Mucosa of stomach (tissue), 1 donor: ENCODE measurements around the gene HSPB6.
A peak's percentile ranks its signal among the peaks of the same experiment; 100 is the strongest.

Experiments
- H3K27me3 ChIP-seq: one replicate; pipeline ENCODE4 v1.7.0; 2013; ENCODE audit warnings: mild to moderate bottlenecking, low read length; ENCODE audit not compliant: control insufficient read depth, insufficient read depth
- H3K36me3 ChIP-seq: one replicate; pipeline ENCODE4 v1.7.0; 2013; ENCODE audit warnings: low read length; ENCODE audit not compliant: control insufficient read depth, insufficient read depth
- H3K4me1 ChIP-seq: one replicate; pipeline ENCODE4 v1.7.0; 2013; ENCODE audit warnings: mild to moderate bottlenecking, low read length; ENCODE audit not compliant: control insufficient read depth, insufficient read depth
- H3K4me3 ChIP-seq: one replicate; pipeline ENCODE4 v1.7.0; 2013; ENCODE audit warnings: low read length
- H3K9ac ChIP-seq: one replicate; pipeline ENCODE4 v1.7.0; 2013; ENCODE audit warnings: mild to moderate bottlenecking, low read length, moderate library complexity
- H3K9me3 ChIP-seq: one replicate; pipeline ENCODE4 v1.7.0; 2013; ENCODE audit warnings: mild to moderate bottlenecking, low read length, moderate library complexity; ENCODE audit not compliant: control insufficient read depth
- donor health status: Pancreatic carcinoma.

Gene HSPB6

DNA sequence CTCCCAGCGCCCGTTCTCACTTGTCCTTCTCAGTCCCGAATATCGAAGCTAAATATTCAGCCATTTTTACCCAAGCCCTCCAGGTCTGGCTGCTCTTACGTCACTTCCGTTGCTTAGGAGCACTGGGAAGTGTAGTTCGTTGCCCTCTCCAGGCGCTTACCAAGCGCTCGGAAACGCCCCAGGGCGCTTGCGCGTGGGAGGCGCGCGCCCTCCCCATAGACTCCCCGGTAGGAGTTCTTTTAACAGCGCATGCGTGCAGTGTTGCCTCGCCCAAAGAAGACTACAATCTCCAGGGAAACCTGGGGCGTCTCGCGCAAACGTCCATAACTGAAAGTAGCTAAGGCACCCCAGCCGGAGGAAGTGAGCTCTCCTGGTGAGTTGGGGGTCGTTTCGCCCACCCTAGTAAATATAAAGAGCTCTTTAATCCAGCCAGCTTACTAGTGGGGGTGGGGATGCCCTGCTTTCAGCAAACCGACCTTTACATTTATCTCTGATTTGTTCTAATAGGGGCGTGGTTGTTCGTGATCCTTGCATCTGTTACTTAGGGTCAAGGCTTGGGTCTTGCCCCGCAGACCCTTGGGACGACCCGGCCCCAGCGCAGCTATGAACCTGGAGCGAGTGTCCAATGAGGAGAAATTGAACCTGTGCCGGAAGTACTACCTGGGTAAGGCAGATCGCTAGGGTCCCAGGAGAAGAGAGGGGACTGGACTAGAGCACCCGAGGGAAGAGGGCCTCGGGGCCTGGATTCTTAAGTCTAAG, 11.3 kb downstream of the HSPB6 start, which contains the start of the genes PSENEN and U2AF1L4:
Gene PSENEN (plus strand): TSS at position 324 of the 759 bp plus-strand sequence. CDS start 280 bp downstream, at position 604.
Gene U2AF1L4 (minus strand): TSS at position 91 of the 759 bp plus-strand sequence. CDS start 27 bp downstream, at position 64.
- Histone ChIP-seq H3K4me3 (peak within 1 kb of the TSS; percentile 85), H3K4me1 (peaks cover 31% of the 10 kb centered on the region), H3K9me3 (no peaks in the 10 kb centered on the region), H3K9ac (peak within 1 kb of the TSS; percentile 96), H3K27me3 (no peaks in the 10 kb centered on the region), H3K36me3 (no peaks in the 10 kb centered on the region)

DNA sequence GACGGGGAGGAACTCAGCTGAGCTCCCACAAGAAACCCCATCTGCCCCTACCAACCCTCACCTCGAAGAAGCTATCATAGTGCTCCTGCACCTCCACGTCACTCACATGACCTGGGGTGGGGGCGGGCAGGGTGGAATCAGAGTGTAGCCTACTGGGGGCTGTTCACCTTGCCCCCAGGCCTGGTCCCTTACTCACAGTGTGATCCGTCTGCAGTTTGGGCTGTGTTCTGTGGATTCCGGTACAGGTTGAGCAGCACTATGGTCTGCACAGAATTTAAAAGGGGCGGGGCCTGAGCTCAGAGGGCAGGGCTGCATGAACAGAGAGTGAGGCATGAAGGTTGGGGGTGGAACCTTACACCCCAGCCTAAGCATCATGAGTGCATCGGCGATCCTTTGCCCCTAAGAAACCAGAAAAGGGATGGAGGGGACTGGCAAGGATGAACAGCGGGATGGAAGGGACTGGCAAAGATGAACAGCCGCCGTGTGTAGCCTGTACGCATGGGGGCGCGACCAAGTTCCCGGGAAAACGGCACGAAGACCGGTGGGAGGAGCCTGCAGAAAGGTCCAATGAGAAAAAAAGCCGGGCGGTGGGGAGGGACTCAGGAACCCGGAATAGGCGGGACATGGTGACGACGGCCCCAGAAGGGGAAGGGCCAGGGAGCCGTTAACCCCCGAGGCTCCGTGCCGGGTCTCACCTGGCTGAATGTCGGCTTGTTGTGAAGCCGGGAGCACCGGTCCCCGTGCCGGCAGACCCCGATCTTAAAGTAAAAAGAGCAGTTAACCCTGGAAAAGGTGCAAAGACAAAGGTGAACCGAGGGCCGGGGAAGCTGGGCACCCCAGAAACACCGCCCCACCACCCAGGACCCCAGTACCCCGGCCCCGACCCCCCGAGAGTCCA, 12.2 kb downstream of the HSPB6 start:
- peaks cover 37% of the 10 kb centered on the region for H3K4me1 ChIP-seq
- no peaks in the 10 kb centered on the region for H3K36me3 ChIP-seq
- no peaks in the 10 kb centered on the region for H3K9me3 ChIP-seq
- H3K27me3 ChIP-seq = no peaks in the 10 kb centered on the region
- peak overlapping the region; percentile 96 for H3K9ac ChIP-seq
- peak overlapping the region; percentile 26 for H3K4me3 ChIP-seq

DNA sequence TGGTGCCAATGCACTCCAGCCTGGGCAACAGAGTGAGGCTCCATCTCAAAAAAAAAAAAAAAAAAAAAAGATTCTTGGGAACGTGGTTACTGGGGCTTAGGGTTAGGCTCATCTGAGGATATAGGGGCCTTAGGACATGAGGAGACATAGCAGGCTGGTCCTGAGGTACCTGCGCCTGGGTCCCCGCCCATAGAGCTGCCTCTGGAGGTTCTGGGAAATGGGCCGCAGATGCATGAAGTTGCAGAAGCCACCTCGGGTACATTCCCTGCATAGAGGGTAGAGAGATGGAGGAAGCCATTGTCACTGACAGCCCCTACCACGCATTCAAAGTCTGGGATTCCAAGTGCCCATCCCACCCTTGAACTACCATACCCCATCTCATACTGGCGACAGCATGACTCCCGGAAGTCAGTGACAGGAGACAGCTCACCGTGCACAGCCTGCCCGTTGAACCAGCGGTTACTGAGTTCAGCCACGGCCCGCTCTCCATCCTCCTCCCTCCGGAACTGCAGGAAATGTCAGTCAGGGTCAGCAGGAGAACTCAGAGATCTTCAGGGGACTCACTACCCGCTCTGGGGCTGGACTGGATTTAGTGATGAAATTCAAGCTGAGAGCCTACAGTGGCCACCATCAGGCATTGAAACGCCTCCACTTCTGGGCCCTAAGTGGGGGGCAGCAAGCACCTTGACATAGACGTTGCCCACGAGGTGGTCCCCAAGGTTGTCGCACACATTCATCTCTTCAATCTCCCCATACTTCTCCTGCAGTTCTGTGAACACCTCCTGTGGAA, 13.0 kb downstream of the HSPB6 start:
- Histone ChIP-seq H3K4me1 (peaks cover 33% of the 10 kb centered on the region), H3K36me3 (no peaks in the 10 kb centered on the region), H3K27me3 (no peaks in the 10 kb centered on the region), H3K9ac (no peak overlapping the region), H3K4me3 (peak overlapping the region; percentile 26), H3K9me3 (no peaks in the 10 kb centered on the region)

DNA sequence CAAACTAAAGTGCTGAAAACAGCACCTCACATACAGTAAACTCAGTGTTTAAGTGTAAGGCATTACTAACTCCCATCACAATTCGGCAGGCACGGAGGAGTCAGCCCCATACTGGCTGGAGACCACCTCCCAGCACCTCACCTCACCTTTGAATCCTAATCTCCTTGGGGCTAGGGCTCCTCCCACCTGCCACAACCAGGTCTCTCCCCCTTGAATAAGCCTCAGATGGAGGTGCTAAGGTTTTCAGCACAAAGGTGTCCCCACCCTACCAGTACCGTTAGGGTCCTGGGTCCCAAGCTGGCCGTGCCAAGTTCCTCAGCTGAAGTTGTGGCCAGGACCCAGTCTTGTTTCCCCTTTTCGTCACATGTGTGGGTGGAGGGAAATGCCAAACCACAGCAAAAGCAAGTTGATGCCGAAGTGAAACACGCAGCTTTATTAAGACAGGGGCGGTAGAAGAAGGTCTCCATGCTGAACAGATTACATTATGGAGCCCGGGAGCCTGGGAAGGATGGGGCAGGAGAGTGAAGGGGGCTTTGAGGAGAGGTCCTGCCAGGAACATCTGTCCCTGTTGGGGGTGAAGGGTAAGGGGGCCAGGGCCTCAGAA, 14.6 kb downstream of the HSPB6 start, which contains the start of gene IGFLR1:
Gene IGFLR1 (minus strand): TSS at position 332 of the 604 bp plus-strand sequence. CDS start 1,272 bp downstream, outside the sequence.
- Histone ChIP-seq H3K9me3 (no peaks in the 10 kb centered on the region), H3K4me3 (no peak within 1 kb of the TSS), H3K4me1 (peaks cover 27% of the 10 kb centered on the region), H3K9ac (no peak within 1 kb of the TSS), H3K36me3 (no peaks in the 10 kb centered on the region), H3K27me3 (no peaks in the 10 kb centered on the region)

DNA sequence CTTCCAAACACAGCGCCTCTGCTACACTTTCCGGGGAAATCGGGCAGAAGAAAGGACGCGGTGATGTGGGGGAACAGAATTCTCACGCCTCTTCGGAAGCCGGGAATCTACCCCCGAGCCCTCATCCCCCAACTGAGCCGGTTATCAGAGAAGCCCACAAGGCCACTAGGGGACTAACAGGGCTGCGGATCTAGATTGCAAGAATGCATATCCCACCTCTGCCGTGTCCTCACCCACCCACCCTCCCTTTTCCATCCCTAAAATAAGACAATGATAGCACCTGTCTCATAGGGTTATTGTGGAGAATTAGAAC, 15.7 kb downstream of the HSPB6 start:
- Histone ChIP-seq H3K4me1 (peaks cover 23% of the 10 kb centered on the region), H3K9me3 (no peaks in the 10 kb centered on the region), H3K36me3 (peaks cover 4% of the 10 kb centered on the region), H3K4me3 (peak overlapping the region; percentile 69), H3K27me3 (no peaks in the 10 kb centered on the region), H3K9ac (peak overlapping the region; percentile 52)

DNA sequence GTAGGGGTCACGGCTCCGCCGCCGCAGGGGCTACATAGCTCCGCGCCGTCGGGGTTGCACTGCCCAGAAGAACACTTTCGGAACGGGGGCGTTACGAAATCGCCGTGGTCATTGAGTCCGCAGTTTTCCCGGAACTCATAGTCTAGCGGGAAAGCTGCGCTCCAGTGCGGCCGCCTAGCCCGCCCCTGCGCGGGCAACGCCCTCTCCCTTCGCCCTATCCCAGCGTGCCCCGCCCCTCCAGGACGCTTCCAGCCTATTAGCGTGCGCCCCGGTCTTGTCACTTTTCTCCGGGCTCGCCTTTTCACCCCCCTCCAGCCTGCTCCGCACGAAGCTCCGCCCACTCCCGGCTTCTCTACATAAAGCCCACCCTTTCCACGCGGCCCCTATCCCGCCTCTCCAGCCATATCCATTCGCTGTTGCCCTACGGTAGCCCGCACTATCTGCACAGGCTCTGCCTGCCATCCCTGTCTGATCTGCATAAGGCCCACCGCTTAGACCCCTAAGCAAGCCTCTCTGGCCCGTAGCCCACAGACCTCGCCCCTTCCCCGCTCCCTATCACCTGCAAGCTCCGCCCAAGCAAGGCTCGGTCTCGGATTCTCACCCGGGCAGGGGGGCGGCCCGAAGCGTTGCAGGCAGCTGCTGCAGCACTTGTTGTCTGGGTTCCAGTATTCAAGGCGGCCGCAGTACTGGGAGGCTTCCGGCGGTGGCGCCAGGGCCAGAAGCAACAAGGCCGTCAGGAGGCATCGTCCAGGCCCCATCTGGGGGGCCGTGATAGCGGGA, 16.2 kb downstream of the HSPB6 start:
- Histone ChIP-seq H3K9me3 (no peaks in the 10 kb centered on the region), H3K4me3 (peak overlapping the region; percentile 69), H3K36me3 (peaks cover 4% of the 10 kb centered on the region), H3K9ac (peak overlapping the region; percentile 52), H3K4me1 (peaks cover 18% of the 10 kb centered on the region), H3K27me3 (no peaks in the 10 kb centered on the region)

DNA sequence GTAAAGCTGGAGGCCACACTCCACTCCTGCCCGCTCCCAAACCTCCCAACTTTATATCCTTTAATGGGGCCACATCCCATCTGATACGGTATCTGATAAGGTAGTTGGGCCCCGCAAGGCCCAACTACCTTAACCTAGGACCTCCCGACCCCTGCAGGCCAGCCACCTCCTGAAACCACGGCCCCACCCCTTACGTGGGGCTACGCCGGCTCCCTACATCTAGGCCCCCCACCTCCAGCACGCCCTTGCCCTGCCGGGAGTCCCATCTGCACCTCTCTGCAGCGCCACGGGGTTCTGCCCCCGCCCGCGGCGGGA, 16.8 kb downstream of the HSPB6 start:
- Histone ChIP-seq H3K27me3 (no peaks in the 10 kb centered on the region), H3K9me3 (no peaks in the 10 kb centered on the region), H3K4me3 (peak overlapping the region; percentile 69), H3K36me3 (peaks cover 4% of the 10 kb centered on the region), H3K9ac (no peak overlapping the region), H3K4me1 (peaks cover 18% of the 10 kb centered on the region)

DNA sequence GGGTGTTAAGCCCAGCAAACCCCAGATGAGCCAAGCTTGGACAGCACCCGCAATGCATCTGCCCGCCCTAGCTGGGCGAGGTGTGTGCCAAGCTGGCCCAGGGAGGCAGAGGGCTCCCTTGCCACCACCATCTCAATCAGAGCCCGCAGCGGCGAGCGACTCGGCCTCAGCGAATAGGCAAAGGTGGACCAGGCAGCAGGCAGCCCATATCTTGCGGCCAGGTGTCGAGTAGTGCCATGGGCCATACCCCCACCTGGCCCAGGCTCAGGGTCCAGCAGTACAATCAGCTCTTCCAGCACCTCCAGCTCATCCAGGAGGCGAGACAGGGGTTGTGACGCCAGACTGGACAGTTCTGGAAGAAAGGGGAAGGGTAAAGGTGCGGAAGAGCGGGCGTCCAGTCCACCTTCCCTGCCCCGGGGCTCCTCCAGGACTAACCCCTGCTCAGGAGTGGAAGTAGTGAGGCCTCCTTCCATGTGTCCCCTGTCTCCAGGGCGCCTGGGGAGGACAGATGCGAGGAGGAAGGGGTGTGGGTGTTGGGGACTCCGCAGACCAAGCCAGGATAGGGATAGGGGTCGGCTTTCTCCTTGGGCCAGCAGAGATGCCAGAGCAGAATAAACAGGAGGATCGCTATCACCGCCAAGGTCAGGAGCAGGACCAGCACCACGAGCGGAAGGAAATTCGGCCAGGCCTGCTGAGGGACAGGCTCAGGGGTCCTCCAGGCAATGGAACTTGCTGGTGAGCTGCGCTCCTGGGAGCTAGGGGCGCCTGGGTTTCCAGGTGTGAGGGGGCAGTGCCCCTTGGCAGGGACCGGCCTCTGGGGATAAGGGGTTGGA, 17.3 kb downstream of the HSPB6 start:
- Histone ChIP-seq H3K4me1 (peaks cover 17% of the 10 kb centered on the region), H3K4me3 (peak overlapping the region; percentile 69), H3K27me3 (no peaks in the 10 kb centered on the region), H3K9ac (no peak overlapping the region), H3K9me3 (no peaks in the 10 kb centered on the region), H3K36me3 (peaks cover 4% of the 10 kb centered on the region)

DNA sequence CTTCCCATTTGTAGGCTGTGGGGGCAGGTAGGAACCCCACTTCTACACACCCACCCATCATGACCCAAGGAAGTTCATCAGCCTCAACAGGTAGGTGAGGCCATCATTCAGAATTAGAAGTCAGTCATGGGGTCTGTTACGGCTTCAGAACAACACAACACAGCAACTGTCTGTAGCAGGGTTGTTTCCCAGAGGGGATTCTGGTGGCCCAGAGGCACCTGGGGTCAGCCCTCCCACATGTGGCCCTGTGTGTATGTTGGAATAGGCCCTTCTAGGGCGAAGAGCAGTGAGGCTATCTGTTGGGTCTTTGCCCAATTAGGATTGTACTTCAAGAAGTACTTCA, 18.0 kb downstream of the HSPB6 start:
- H3K36me3 ChIP-seq = peaks cover 6% of the 10 kb centered on the region
- H3K4me1 ChIP-seq = peaks cover 11% of the 10 kb centered on the region
- H3K9me3 ChIP-seq = no peaks in the 10 kb centered on the region
- H3K4me3 ChIP-seq = no peak overlapping the region
- no peaks in the 10 kb centered on the region for H3K27me3 ChIP-seq
- H3K9ac ChIP-seq = no peak overlapping the region

DNA sequence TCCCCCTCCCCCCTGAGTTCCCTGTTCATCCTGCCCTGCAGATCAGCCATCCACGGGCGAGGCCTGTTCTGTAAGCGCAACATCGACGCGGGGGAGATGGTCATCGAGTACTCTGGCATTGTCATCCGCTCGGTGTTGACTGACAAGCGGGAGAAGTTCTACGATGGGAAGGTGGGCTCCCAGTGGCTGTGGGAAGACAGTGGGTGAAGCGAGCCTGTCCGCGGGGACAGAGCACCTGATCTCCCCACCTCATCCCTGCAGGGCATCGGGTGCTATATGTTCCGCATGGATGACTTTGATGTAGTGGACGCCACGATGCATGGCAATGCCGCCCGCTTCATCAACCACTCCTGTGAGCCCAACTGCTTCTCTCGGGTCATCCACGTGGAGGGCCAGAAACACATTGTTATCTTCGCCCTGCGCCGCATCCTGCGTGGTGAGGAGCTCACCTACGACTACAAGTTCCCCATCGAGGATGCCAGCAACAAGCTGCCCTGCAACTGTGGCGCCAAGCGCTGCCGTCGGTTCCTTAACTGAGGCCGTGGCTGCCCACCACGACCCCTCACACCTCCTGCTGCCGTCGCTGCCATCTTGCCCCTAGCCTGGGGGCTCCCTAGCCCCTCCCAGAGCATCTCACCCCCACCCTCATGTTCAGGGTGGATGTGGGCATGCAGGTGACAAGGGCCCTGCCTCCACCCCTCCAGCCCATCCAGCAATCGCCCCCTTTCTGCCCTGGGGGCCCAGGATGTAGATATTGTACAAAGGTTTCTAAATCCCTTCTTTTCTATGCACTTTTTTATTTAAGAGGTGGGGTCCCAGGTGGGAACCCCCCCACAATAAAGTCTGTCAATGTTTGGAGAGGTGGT, 18.6 kb downstream of the HSPB6 start:
- Histone ChIP-seq H3K9me3 (no peaks in the 10 kb centered on the region), H3K36me3 (peaks cover 10% of the 10 kb centered on the region)

More for the DNA sequence above, 18.6 kb downstream of the HSPB6 start:
- Histone ChIP-seq H3K9ac (no peak overlapping the region), H3K4me3 (no peak overlapping the region), H3K4me1 (peaks cover 8% of the 10 kb centered on the region), H3K27me3 (no peaks in the 10 kb centered on the region)
